HepG2 (cell line): ENCODE data around the gene C3orf22. TPM values are rescaled to one million over a fixed set of nuclear protein-coding genes. Genes with fewer than 3 reads are reported as not detected.

Experiments
- ATAC-seq: fragments of 200-7000 bp; cut with Tn5 transposase; 3 replicates; pipeline ENCODE4 v1.9.1; 2020; ENCODE audit warnings: mild to moderate bottlenecking, moderate library complexity
- BruUV-seq: library from RNA; stranded (reverse); fragments of 400-500 nt; replicated peaks from 2 replicates; lab custom pipeline; 2021; lab: Mats Ljungman, UMichigan
- CTCF ChIA-PET: fragments of 300-600 bp; formaldehyde crosslinking; extraction: SDS; loops from one replicate; lab custom pipeline; 2021; ENCODE audit warnings: low total read pairs, inconsistent platforms, low intra/inter-chr PET ratio; lab: Yijun Ruan, JAX
- POLR2A ChIA-PET: fragments of 350-600 bp; sonication (Branson Sonifier 250); formaldehyde crosslinking; loops from one replicate; lab custom pipeline; 2020; ENCODE audit warnings: antibody characterized with exemption, inconsistent platforms; lab: Yijun Ruan, JAX
- DNase-seq: peaks from one replicate; pipeline ENCODE4 v3.0.0-alpha.2; 2015; ENCODE audit warnings: low spot score
- FAIRE-seq: peaks from 3 replicates; lab custom pipeline; 2011; peaks lifted over from hg19 to GRCh38; lab: Jason Lieb, UNC
- H2AFZ ChIP-seq: one replicate; pipeline ENCODE4 v1.6.1; 2011; ENCODE audit warnings: low read length, inconsistent platforms
- H3K27ac ChIP-seq: fragments of 300-600 bp; 3 replicates; pipeline ENCODE4 v1.8.0; 2011; ENCODE audit warnings: mixed run types, mild to moderate bottlenecking, mixed read lengths, low read length, inconsistent platforms; ENCODE audit not compliant: insufficient read depth; ENCODE audit errors: extremely low read length
- H3K27me3 ChIP-seq, 2 experiments: fragments of 200-600 bp in 1 of 2; 2 replicates in 1 of 2; 3 replicates in 1 of 2; pipeline versions ENCODE4 v1.6.0 to v1.8.0; 2011; ENCODE audit warnings: low read length in 2 of 2, mild to moderate bottlenecking in 2 of 2, moderate library complexity in 2 of 2, inconsistent platforms in 1 of 2; ENCODE audit not compliant: insufficient read depth in 2 of 2, control insufficient read depth in 1 of 2
- H3K36me3 ChIP-seq, 2 experiments: fragments of 200-600 bp in 1 of 2; replicated peaks in 1 of 2; 2 replicates in 1 of 2; 3 replicates in 1 of 2; pipeline versions ENCODE4 v1.5.1 to v1.8.0; 2011; ENCODE audit warnings: low read length in 2 of 2, inconsistent platforms in 1 of 2; ENCODE audit not compliant: insufficient read depth in 2 of 2, control insufficient read depth in 1 of 2
- H3K4me1 ChIP-seq: 2 replicates; pipeline ENCODE4 v1.5.1; 2012; ENCODE audit warnings: low read length, inconsistent platforms; ENCODE audit not compliant: insufficient read depth
- H3K4me2 ChIP-seq: 2 replicates; pipeline ENCODE4 v1.6.0; 2011; ENCODE audit warnings: low read depth, low read length, inconsistent platforms
- H3K4me3 ChIP-seq, 3 experiments: fragments of 200-600 bp in 1 of 3; sonication (generic), shearing (Covaris generic) in 1 of 3; replicated peaks in 1 of 3; 2 replicates each; pipeline ENCODE4 v1.5.1; 2011 to 2016; ENCODE audit warnings: low read length in 3 of 3, inconsistent platforms in 2 of 3, low read depth in 2 of 3, mild to moderate bottlenecking in 2 of 3, control low read depth in 1 of 3, mixed read lengths in 1 of 3; ENCODE audit not compliant: insufficient read depth in 1 of 3
- H3K79me2 ChIP-seq: one replicate; pipeline ENCODE4 v1.6.1; 2011; ENCODE audit warnings: low read length, inconsistent platforms; ENCODE audit not compliant: insufficient read depth
- H3K9ac ChIP-seq: 2 replicates; pipeline ENCODE4 v1.6.0; 2011; ENCODE audit warnings: mild to moderate bottlenecking, low read depth, low read length, inconsistent platforms; ENCODE audit not compliant: insufficient read depth
- H3K9me3 ChIP-seq: 2 replicates; pipeline ENCODE4 v1.5.1; 2012; ENCODE audit warnings: mild to moderate bottlenecking, low read length
- H4K20me1 ChIP-seq: 2 replicates; pipeline ENCODE4 v1.6.0; 2011; ENCODE audit warnings: inconsistent platforms, mild to moderate bottlenecking, low read length, moderate library complexity; ENCODE audit not compliant: insufficient read depth
- ATF7 ChIP-seq, 2 experiments: fragments of 450-650 bp in 1 of 2; sonication (generic) in 1 of 2; formaldehyde crosslinking in 1 of 2; IDR thresholded peaks; 2 replicates each; pipeline versions ENCODE4 v1.4.0 to v1.6.1; 2016 to 2020; ENCODE audit warnings: antibody characterized with exemption in 1 of 2, mild to moderate bottlenecking in 1 of 2, missing genetic modification reagents in 1 of 2
- CAMTA2 ChIP-seq: sonication (generic); formaldehyde crosslinking; IDR thresholded peaks from 2 replicates; pipeline ENCODE4 v1.4.0; 2020; ENCODE audit warnings: mild to moderate bottlenecking, missing genetic modification reagents, borderline replicate concordance
- CENPT ChIP-seq: sonication (generic); formaldehyde crosslinking; IDR thresholded peaks from 2 replicates; pipeline ENCODE4 v1.8.0; 2022; ENCODE audit warnings: low read depth, mild to moderate bottlenecking, moderate library complexity, missing genetic modification reagents
- ELF1 ChIP-seq: sonication (generic); formaldehyde crosslinking; IDR thresholded peaks from 2 replicates; pipeline ENCODE4 v1.4.0; 2020; ENCODE audit warnings: missing genetic modification reagents
- GTF3A ChIP-seq: sonication (generic); formaldehyde crosslinking; conservative IDR thresholded peaks from 2 replicates; pipeline ENCODE4 v1.4.0; 2020; ENCODE audit warnings: mild to moderate bottlenecking, missing genetic modification reagents
- MXD4 ChIP-seq: IDR thresholded peaks from 2 replicates; pipeline ENCODE4 v1.6.1; 2016; ENCODE audit warnings: mild to moderate bottlenecking, missing biosample characterization, missing genetic modification reagents
- NFIC ChIP-seq: IDR thresholded peaks from 2 replicates; pipeline ENCODE4 v1.6.1; 2012; ENCODE audit warnings: mild to moderate bottlenecking, low read length, inconsistent platforms
- NKX3-1 ChIP-seq: sonication (generic); formaldehyde crosslinking; IDR thresholded peaks from 2 replicates; pipeline ENCODE4 v1.5.0; 2020; ENCODE audit warnings: missing genetic modification reagents
- PRPF4 ChIP-seq: fragments of 200-400 bp; formaldehyde crosslinking; IDR thresholded peaks from 2 replicates; pipeline ENCODE4 v1.6.1; 2016; ENCODE audit warnings: low read length, low read depth; ENCODE audit not compliant: poor library complexity, severe bottlenecking
- REPIN1 ChIP-seq: sonication (generic); formaldehyde crosslinking; IDR thresholded peaks from 2 replicates; pipeline ENCODE4 v1.8.0; 2022; ENCODE audit warnings: missing genetic modification reagents, low read depth, mild to moderate bottlenecking, borderline replicate concordance
- SRF ChIP-seq: IDR thresholded peaks from 2 replicates; pipeline ENCODE4 v1.6.1; 2011; ENCODE audit warnings: mild to moderate bottlenecking, low read depth, low read length, moderate library complexity
- SRSF4 ChIP-seq: fragments of 200-400 bp; formaldehyde crosslinking; IDR thresholded peaks from one replicate; pipeline ENCODE4 v1.6.1; 2018; ENCODE audit warnings: mild to moderate bottlenecking, low read depth, low read length, moderate library complexity; ENCODE audit not compliant: poor library complexity, severe bottlenecking
- SSRP1 ChIP-seq: IDR thresholded peaks from 2 replicates; pipeline ENCODE4 v1.6.1; 2016; ENCODE audit warnings: control low read depth
- ZFY ChIP-seq: sonication (generic); formaldehyde crosslinking; IDR thresholded peaks from 2 replicates; pipeline ENCODE4 v1.4.0; 2020; ENCODE audit warnings: missing genetic modification reagents
- WGBS: methylation state at CpG from one replicate; pipeline ENCODE4 v1.1.6; 2017; ENCODE audit warnings: low lambda C conversion rate; 5-methylcytosine and 5-hydroxymethylcytosine counted together
- in situ Hi-C: cut with HindIII; loops from 2 replicates; pipeline ENCODE4 v1.10.0; 2017; ENCODE audit warnings: low pct_unique_long_range_greater_than_20kb; ENCODE audit not compliant: extremely low pct_ligation_motif_present
- intact Hi-C: fragments of 100-400 bp; cut with micrococcal nuclease; formaldehyde crosslinking; loops from one replicate; pipeline ENCODE4 v1.10.0; 2022; ENCODE audit not compliant: unreplicated experiment
- polyA plus RNA-seq, 8 experiments: library from polyadenylated mRNA; depleted of rRNA in 3 of 8; stranded (reverse) in 7 of 8; unstranded in 1 of 8; fragments of >200 nt; fragmentation: Illumina TruSeq in 4 of 8; extraction: Trizol in 4 of 8; gene quantifications; 2 replicates each; pipeline versions ENCODE4 v1.2.1 to v1.2.3, GENCODE V29; 2011 to 2016; ENCODE audit warnings: low read depth in 4 of 8, missing spikeins in 1 of 8, mixed read lengths in 1 of 8; ENCODE audit not compliant: insufficient read depth in 1 of 8
- total RNA-seq, 5 experiments: library from RNA; depleted of rRNA; stranded (reverse); fragments of >200 nt; fragmentation: Illumina TruSeq; extraction: Trizol; gene quantifications; 2 replicates each; pipeline ENCODE4 v1.2.3, GENCODE V29; 2016; ENCODE audit warnings: low read depth in 1 of 5
- TF ChIP-seq, protein P1 (sequence below): sonication (generic); formaldehyde crosslinking; IDR thresholded peaks from 2 replicates; pipeline ENCODE4 v1.8.0; 2022; ENCODE audit warnings: missing genetic modification reagents, mild to moderate bottlenecking, moderate library complexity, borderline replicate concordance

The C3orf22 gene
- total and polyA plus RNA-seq, 2 of the 13 experiments (the other 11 are each of a cell fraction or from before 2014, with no cell fraction given), result not detected

DNA sequence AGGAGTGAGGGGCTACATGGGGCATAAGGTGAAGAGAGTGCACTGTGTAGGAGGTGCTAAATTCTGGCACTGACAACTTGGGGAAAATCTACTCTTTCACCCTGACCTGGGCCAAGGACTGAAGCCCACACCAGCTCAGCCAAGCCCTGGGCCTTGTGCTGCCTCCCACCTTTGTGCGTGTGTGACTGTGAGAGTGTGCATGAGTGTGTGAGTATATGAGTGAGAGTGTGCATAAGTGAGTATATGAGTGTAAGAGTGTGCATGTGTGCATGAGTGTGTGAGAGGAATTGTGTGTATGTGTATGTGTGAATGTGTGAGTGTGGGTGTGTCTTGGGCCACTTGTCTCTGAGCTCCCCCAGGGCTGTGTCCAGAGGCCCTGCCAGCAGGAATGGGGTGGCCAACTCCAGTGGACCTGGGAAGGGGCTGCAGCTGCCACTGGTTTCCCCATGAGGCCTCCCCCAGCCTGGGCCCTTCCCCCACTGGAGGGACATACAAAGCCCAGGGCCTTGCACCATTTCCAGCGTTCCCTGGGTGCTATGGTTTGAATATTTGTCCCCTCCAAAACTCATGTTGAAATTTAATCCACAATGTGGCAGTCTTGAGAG is 15.2 kb downstream of the C3orf22 start:
- ChIA-PET POLR2A (no interaction called here), CTCF (no interaction called here)
- in situ Hi-C loops, result no loop called here
- Histone ChIP-seq H3K4me1 (no peaks in the 10 kb centered on the region), H3K79me2 (no peaks in the 10 kb centered on the region), H3K4me2 (no peak overlapping the region), H3K9me3 (no peaks in the 10 kb centered on the region), H3K27ac (no peak overlapping the region), H2AFZ (no peak overlapping the region), H3K4me3 (no peak overlapping the region), H3K36me3 (peaks cover 12 to 27% of the 10 kb centered on the region in 2 experiments), H4K20me1 (no peaks in the 10 kb centered on the region), H3K27me3 (no peaks in the 10 kb centered on the region; a peak in 1 of 5 replicates), H3K9ac (no peak overlapping the region)
- WGBS, result 87% methylated on average over 2 of the region's 2 CpGs
- no TSS peak for BruUV-seq
- intact Hi-C loops, result no loop called here
- no peak for FAIRE-seq
- ATAC-seq, result no peak
- DNase-seq, result no peak
- TF ChIP-seq SRSF4, result no peak
- no peak for TF ChIP-seq CENPT (CRISPR knock-in tag)
- TF ChIP-seq REPIN1 (CRISPR knock-in tag), result no peak
- TF ChIP-seq MXD4 (CRISPR knock-in tag), result no peak
- no peak for TF ChIP-seq GTF3A (CRISPR knock-in tag)
- no peak for TF ChIP-seq NFIC
- TF ChIP-seq ZFY (CRISPR knock-in tag), result no peak
- TF ChIP-seq CAMTA2, result no peak
- TF ChIP-seq ATF7 (IDR thresholded peaks at IDR 0.05), result no peak
- no peak for TF ChIP-seq ATF7 (CRISPR knock-in tag; IDR thresholded peaks at IDR 0.05)
- no peak for TF ChIP-seq ELF1
- TF ChIP-seq SSRP1 (CRISPR knock-in tag), result no peak
- no peak for TF ChIP-seq PRPF4
- TF ChIP-seq SRF, result no peak
- no peak for TF ChIP-seq NKX3-1 (CRISPR knock-in tag)
- TF ChIP-seq, protein P1, sequence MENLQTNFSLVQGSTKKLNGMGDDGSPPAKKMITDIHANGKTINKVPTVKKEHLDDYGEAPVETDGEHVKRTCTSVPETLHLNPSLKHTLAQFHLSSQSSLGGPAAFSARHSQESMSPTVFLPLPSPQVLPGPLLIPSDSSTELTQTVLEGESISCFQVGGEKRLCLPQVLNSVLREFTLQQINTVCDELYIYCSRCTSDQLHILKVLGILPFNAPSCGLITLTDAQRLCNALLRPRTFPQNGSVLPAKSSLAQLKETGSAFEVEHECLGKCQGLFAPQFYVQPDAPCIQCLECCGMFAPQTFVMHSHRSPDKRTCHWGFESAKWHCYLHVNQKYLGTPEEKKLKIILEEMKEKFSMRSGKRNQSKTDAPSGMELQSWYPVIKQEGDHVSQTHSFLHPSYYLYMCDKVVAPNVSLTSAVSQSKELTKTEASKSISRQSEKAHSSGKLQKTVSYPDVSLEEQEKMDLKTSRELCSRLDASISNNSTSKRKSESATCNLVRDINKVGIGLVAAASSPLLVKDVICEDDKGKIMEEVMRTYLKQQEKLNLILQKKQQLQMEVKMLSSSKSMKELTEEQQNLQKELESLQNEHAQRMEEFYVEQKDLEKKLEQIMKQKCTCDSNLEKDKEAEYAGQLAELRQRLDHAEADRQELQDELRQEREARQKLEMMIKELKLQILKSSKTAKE (CRISPR knock-in tag), result no peak
